ENCODE data around the gene PLAAT4.

PLAAT4 gene, protein sequence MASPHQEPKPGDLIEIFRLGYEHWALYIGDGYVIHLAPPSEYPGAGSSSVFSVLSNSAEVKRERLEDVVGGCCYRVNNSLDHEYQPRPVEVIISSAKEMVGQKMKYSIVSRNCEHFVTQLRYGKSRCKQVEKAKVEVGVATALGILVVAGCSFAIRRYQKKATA

DNA sequence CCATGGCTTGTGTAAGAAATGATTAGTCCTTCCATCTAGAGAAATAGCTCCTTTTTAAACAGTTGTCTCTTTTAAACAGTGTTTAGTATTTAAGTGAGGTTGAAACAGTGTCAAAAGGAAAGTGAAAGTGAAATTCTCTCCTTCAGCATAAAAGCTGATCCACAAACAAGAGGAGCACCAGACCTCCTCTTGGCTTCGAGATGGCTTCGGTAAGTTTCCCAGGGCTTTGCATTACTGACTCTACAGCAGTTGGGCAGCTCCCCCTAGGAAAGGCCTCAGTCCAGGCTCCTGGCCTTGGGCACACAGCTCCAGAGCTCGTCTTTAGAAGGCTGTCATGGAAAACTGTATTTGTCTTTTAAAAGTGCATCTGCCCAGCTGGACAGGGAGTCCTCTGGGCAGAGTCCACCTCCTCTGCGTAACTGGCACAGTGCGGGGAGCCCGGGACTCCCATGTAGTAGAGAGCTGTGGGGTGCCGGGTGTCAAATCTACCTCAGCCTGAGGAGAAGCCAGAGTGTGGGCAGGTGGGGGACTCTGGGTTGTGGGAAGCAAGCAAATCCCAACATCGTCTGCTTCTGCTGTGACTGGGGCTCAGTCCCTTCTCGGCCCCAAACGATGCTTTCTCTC lies at the start of gene PLAAT4:
Gene PLAAT4 (plus strand): TSS at position 140 of the 624 bp plus-strand sequence. CDS start 61 bp downstream, at position 201.
- peak; percentile 32 for DNase-seq (ENCODE audit: low read depth, low spot score)

DNA sequence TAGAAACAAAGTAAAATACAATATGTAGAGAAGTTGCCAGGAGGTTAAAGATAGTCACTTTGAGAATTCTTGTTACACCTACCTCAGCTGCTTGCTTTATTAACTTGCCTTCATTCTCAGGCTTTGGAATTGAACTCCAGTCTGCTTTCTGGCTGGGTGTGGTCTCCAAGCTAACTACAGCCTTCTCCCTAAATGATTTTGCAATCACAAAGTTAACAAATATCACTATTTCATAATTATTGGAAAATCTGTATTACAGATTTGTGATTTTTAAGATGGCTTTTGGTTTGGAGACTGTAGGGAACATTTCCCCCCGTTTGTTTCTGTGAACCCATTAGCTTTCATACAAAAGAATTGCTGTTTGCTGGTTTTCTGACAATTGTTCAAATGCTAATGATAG lies 47.8 kb upstream of the PLAAT4 start:
- no peak for DNase-seq (ENCODE audit: low read depth, low spot score)

DNA sequence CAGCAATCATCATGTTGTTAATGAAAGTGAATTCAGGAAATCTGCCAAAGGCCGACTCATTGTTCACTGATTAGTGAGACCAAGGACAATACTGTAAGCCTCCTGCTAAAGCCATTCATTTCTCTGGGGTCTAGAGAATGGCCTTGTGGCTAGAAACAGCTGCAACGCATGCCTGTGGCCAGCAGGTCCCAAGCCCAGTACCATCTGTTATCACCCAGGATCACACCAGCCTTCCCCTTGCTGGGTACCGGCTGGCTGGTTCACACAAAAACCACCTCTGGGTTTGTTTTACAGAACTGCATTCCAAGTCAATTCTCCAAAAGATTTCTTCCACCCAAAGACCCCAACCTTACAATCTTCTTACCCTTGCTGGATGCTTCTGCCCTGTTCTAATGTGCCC lies 46.7 kb upstream of the PLAAT4 start:
- peak; percentile 74 for DNase-seq (ENCODE audit: low read depth, low spot score)

DNA sequence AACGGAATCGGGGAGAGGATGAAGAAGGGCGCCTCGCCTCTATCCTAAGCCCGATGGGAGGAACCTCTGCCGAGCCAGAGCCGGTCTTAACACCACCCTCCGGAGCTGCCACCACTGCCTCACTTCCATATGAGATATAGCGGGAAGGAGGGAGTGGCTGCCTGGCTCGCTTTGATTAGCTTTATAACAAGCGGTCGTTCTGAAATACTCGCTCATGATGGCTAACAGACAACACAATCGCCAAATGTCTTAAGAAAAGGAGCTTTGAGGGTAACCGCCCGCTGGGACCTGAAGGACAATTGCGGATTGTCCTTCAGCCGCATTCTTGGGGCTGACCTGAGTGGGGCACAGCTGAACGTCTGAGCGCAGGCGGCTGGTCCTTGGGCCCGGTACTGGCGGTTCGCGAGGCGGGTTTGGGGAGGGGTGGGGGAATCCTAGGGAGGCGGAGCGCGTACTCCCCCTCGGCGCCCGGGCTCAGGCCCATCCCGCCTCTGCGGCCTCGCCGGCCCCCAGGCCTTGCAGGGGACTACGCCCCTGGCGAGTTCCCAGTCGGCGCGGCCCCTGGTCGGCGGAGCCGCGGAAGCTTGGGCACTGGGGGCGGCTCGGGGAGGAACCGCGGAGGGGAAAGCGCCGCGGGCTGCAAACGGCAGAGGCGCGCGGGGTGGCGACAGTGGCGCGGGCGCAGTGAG lies 45.9 kb upstream of the PLAAT4 start, which contains the start of gene PLAAT5:
Gene PLAAT5 (minus strand): TSS at position 617 of the 689 bp plus-strand sequence. CDS start 133 bp downstream, at position 484.
- peak; percentile 71 for DNase-seq (ENCODE audit: low read depth, low spot score)

DNA sequence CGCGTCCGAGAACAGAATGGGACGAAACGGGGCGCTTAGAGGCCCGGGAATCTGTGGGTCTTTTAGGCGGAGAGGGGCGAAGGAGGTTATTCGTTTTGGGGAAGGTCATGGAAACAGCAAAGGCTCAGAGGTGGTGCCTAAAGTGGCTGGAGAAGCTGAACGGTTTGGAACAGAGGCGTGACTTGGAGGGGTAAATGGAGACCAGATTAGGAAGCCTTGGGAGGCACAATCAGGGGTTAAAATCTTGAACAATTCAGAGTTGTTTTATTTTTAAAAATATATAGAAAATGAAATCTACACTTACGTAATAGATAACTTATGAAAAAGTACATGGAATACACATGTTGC lies 45.4 kb upstream of the PLAAT4 start:
- DNase-seq (ENCODE audit: low read depth, low spot score) = no peak

DNA sequence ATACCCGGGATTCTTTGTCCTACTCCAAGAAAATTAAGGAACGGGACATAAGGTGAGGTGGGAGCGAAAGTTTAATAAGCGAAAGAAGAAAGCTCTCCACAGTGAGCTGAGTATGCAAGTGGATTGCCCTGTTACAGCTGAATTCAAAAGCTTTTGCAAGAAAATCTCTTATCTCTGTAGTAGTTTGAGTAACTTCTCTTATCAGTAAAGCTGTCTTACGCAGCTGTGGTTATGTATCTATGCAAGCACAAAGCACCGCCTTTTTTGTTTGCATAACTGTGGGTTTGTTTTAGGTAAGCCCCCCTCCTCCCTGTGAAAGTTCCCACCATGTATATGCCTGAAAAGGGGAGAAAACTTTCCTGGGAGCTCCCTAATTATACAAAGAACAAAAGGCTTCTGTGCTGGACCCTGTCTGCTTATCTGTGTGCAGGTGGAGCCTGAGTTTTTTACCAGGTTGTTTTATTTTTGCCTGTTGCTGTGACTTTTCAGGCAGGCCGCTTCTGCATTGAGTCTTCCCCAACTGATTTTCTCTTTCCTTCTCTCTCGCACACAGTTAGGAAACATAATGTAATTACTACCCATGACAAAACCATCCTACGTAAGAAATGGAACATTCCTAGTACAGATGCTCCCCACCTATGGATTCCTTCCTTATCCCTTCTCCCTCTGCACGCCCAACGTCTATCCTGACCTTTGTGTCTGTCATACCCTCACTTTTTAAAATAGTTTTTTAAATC lies 44.8 kb upstream of the PLAAT4 start:
- no peak for DNase-seq (ENCODE audit: low read depth, low spot score)

DNA sequence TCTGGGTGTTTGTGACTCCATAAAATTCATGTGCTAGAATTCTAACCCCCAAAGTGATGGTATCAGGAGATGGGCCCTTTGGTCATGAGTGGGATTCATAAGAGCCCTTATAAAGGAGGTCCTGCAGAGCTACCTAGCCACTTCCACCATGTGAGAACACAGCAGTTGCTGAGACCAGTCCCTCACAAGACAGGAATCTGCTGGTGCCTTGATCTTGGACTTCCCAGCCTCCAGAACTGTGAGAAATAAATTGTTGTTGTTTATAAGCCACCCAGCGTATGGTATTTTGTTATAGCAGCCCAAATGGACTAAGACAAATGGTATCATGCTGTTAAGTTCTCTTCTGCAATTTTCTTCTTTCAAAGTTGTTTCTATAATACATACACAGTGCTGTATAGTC lies 44.2 kb upstream of the PLAAT4 start:
- no peak for DNase-seq (ENCODE audit: low read depth, low spot score)

DNA sequence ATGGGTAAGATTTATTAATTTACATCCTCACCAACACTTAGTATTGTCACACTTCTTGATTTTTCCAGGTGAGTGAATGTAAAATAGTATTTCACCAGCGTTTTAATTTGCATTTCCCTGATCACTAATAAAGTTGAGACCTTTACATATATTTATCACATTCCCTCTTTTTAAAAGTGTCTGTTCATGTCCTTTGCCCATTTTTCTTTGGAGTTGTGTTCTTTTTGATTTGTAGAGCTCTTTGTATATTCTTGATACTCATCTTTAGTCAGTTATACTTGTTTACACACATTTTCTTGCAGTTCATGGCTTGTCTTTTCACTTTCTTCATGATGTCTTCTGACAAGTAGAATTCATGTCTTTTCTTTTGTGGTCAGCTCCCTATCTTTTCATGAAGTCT lies 43.5 kb upstream of the PLAAT4 start:
- no peak for DNase-seq (ENCODE audit: low read depth, low spot score)

DNA sequence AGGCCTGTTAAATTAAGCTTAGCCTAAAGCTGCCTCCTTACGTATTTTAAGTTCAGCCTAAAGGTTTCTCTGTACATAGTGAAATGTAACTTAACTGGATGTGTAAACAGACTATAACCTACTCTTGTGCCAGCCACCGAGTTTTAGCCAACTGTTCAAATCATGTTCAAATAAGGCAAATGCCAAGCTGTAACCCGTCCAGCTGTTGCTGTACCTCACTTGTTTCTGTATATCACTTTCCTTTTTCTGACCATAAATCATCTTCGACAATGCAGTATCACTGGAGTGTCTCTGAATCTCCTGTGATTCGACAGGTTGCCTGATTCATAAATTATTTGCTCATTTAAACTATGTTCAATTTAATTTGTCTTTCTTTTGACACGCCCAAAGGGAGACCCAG lies 41.6 kb upstream of the PLAAT4 start:
- no peak for DNase-seq (ENCODE audit: low read depth, low spot score)

DNA sequence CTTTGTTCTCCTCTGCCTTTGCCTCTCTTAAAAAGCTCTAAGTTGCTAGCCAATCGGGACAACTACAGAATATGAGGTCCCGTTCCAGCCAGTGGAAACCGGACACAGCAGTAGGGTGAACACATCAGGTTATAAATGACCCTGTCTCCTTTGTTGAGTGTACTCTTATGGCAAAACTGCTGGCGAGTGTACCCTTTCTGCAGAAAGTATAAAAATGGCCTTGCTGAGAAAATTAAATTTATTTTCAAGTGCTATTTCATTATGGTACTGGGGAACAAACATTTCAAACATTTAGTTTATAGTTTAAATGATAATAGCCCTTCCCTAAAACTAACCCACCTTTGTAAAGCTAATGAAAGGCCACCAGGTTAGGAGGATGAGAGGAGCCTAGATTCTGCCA lies 36.7 kb upstream of the PLAAT4 start:
- no peak for DNase-seq (ENCODE audit: low read depth, low spot score)

DNA sequence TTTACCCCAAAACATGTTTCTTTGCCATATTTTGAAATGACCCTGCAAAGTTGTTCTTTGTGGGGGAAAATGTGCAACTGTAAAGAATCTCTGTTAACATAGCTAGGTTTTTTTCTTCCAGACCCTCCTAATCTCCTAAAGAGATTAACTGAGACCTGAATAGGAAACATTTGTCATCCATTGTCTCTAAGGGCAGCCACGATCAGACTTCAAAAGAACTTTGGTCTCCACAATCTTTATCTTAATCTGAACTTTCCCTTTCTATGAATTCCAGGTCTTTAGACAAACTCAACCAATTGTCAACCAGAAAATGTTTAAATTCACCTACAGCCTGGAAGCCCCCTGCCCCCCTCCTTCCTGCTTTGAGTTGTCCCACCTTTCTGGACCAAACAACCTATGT lies 35.4 kb upstream of the PLAAT4 start:
- DNase-seq (ENCODE audit: low read depth, low spot score) = no peak

DNA sequence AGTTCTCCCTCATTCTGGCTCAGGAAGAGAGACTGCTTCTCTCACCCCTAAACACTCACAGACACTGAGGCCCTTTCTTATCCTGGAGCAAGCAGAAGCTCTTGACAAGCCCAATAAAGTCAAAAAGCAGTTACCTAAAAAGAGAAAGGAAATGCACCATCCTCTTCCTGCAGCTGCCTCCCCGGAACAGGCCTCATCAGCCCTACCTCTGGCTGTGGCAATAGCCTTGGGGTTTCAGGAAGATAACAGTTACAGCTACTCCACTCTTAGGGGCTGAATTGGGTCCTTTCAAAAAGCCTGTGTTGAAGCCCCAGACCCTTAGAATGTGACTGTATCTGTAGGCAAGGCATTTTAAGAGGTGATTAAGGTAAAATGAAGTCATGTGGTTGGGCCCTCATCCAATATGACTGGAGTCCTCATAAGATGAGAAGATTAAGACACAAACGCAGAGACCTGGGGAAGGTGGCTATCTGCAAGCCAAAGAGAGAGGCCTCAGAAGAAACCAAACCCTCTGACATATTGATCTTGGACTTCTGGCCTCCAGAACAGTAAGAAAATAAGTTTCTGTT lies 34.3 kb upstream of the PLAAT4 start:
- DNase-seq (ENCODE audit: low read depth, low spot score) = no peak

DNA sequence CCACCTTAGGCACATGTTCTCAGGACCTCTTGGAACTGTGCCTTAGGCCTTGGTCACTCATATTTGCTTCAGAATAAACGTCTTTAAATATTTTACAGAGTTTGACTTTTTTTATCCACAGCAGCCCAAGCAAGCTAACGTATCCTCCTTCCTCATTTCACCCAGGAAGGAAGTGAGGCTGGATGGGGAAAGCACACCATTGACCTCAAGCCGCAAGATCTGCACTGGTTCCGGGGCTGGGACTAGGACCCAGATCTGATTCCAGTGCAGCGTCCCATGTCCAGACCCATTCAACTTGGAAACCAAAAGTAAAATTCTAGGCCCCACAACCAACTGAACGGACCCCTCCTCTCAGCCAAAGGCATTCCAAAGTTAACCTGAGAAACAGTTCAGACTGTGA lies 33.1 kb upstream of the PLAAT4 start:
- DNase-seq (ENCODE audit: low read depth, low spot score) = no peak

DNA sequence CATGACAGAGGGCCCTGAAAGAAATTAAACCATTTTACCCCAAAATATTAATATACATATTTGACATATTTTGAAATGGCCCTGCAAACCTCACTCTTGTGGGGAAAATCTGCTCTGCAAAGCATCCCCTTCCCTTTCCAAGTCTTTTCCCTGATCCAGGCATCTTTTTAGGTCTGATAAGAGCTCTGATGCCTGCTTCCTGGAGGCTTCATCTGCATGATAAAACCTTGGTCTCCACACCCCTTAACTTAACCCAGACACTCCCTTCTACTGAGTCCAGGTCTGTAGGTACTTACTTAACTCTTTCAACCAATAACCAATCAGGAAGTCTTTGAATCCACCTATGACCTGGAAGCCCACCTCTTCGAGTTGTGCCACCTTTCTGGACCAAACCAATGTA lies 32.6 kb upstream of the PLAAT4 start:
- DNase-seq (ENCODE audit: low read depth, low spot score) = no peak

DNA sequence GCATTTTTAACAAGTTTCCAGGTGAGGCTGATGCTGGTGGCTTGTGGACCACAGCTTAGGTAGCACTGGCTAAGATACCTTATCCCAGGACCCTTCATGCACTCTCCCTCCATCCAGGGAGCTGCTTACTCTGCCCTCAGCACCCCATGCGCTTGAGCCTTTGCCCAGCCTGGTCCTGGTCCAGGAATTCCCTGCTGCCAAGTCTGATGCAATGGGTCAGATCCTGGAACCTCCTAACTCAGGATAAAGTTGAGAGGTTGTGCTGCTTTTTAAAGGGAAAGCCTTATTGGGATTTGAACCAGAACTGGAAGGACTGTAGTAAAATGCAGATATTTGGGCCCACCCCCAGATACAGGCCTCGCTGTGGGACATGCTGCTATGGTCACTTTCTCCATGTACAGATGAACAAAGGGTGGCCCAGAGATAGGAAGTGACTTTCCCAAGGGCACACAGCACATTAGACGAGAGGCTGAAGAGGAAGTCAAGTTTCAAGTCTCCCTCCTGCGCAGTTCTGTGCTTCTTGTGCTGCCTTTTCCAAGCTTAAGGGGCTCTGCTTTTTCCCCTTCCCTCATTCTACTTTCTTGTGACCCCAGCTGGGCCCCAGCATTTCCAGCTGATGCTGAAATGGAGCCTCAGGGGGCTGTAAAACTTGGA lies 31.5 kb upstream of the PLAAT4 start:
- no peak for DNase-seq (ENCODE audit: low read depth, low spot score)

DNA sequence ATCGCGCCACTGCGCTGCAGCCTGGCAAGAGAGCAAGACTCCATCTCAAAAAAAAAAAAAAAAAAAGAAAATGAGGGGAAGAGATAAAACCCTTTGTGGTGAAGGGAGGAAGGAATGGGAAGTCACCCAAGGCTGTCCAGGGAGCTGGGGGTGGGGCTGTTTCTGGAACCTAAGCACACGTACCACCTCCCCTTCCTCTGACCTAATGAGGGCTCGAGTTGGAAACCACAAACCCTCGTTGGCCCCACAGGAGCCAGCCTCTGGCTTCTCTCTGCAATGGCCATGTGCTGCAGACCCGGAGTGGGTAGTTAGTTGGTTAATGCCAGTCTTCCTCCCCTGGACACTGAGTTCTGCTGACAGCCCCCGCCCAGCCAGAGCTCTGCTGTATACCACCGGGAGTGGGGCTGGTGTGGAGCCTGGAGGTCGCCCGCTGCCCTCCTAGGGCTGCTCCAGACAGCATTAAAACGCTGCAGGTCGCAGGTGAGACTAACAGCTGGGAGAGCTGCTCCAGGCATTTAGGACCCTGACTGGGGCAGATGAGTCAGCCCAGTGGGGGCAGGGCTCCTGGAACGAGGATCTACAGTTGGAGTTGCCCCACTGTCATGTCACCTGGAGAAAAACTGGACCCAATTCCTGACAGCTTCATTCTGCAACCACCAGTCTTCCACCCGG lies 30.6 kb upstream of the PLAAT4 start, which contains the start of gene LGALS12:
Gene LGALS12 (plus strand): TSS at position 228 of the 672 bp plus-strand sequence. CDS start 375 bp downstream, at position 603.
- DNase-seq (ENCODE audit: low read depth, low spot score) = peak; percentile 58

DNA sequence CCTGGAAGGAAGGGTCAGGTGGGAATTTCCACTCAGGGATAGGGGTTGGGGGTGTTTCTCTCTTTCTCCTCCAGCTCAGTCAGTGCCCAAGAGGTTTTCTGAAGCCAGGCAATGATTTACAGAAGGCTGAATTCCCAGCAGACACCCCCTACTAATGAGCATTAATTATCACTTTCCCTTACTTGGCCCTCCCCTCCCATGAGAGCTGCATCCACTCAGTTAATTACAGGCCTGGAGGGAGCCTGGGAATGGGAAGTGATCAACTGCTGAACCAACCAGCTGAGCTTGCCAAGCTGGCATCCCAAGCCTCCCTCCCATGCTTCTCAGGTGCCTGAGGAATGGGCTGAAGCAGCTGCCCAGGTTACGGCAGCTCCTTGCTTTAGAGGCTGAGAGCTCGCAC lies 29.7 kb upstream of the PLAAT4 start:
- peak; percentile 35 for DNase-seq (ENCODE audit: low read depth, low spot score)

DNA sequence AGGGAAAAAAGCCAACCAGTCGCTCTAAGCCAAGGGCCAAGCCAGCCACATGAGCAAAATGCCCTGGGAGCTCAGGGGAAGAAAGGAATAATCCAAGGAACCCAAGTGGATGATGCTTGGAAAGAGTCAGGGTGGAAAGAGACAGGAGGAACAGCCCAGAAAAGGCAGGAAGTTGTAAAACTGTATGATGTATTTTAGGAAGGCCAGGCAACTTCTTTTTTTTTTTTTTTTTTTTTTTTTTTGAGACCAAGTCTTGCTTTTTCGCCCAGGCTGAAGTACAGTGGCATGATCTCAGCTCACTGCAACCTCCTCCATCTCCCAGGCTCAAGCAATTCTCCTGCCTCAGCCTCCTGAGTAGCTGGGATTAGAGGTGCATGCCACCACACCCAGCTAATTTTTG lies 29.1 kb upstream of the PLAAT4 start:
- no peak for DNase-seq (ENCODE audit: low read depth, low spot score)

DNA sequence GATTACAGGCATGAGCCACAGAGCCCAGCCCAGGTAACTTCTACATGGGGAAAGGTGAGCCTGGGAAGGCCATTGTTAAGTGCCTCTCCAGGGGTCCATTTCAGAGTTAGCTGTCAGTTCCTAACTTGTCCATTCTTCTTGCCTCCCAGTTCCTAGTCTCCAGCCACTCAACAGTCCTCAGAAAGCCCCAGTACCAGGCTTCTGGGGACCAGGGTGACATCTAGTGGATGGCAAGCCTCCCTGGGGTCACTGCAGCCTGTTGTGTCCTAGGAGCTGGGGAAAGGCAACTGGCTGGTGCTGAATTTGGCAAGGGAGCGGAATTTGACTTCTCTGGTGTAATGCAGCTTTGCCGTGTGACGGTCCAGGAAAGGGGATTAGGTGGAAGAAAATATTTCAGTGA lies 28.6 kb upstream of the PLAAT4 start:
- peak; percentile 84 for DNase-seq (ENCODE audit: low read depth, low spot score)

DNA sequence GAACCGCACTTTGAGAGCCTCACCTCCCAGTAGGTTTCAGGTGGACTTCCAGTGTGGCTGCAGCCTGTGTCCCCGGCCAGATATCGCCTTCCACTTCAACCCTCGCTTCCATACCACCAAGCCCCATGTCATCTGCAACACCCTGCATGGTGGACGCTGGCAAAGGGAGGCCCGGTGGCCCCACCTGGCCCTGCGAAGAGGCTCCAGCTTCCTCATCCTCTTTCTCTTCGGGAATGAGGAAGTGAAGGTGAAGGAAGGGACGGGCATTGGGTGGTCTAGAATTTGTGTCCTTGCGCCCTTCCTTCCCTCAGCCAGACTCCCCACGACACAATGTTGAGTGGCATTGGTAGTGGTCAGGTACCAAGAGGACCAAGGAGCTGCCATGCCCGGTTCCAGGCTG lies 27.9 kb upstream of the PLAAT4 start:
- DNase-seq (ENCODE audit: low read depth, low spot score) = no peak
